ENCODE results near the gene VSX2. TPM values are rescaled to one million over a fixed set of nuclear protein-coding genes. Genes with fewer than 3 reads are reported as not detected.

Gene VSX2
- total and polyA plus RNA-seq, 2 of the 13 experiments (the other 11 are each of a cell fraction or from before 2014, with no cell fraction given), result 0.05 TPM; not detected in 1

GRCh38 chr14:74302634-74303569, 63.7 kb downstream of the VSX2 start, which contains the start of gene ABCD4 (continued):
- TF ChIP-seq ZBTB40 (IDR thresholded peaks at IDR 0.05) (no peak), ZBTB40 (CRISPR knock-in tag; IDR thresholded peaks at IDR 0.05) (no peak; the same call in none of the 2 replicates), ATM (IDR thresholded peaks at IDR 0.05; ENCODE audit: borderline replicate concordance) (no peak), E2F2 (CRISPR knock-in tag; IDR thresholded peaks at IDR 0.05; ENCODE audit: borderline replicate concordance) (no peak), KMT2A (CRISPR knock-in tag; IDR thresholded peaks at IDR 0.05) (peak; percentile 66; the same call in 1 of the 2 replicates), SNAPC5 (CRISPR knock-in tag; IDR thresholded peaks at IDR 0.05; ENCODE audit: borderline replicate concordance) (no peak), REL (CRISPR knock-in tag; conservative IDR thresholded peaks at IDR 0.05) (no peak), YEATS4 (CRISPR knock-in tag; IDR thresholded peaks at IDR 0.05; ENCODE audit: borderline replicate concordance) (peak; percentile 80; the same call in 1 of the 2 replicates), ZFP36 (IDR thresholded peaks at IDR 0.05; ENCODE audit: borderline replicate concordance, low read depth, low read length, partially characterized antibody) (no peak), HMGA1 (CRISPR knock-in tag; conservative IDR thresholded peaks at IDR 0.05) (no peak), NFIB (CRISPR knock-in tag; IDR thresholded peaks at IDR 0.05; ENCODE audit: borderline replicate concordance) (no peak), FOSL2 (CRISPR knock-in tag; IDR thresholded peaks at IDR 0.05) (no peak; the same call in 1 of the 2 replicates)

All from HepG2 (cell line).